HG03196 (cell line): ENCODE data around the gene RBM8A.

Source experiments
- ATAC-seq: cut with Tn5 transposase; IDR thresholded peaks from one replicate; pipeline ENCODE4 v1.9.1; 2021; ENCODE audit not compliant: unreplicated experiment

RBM8A gene

DNA sequence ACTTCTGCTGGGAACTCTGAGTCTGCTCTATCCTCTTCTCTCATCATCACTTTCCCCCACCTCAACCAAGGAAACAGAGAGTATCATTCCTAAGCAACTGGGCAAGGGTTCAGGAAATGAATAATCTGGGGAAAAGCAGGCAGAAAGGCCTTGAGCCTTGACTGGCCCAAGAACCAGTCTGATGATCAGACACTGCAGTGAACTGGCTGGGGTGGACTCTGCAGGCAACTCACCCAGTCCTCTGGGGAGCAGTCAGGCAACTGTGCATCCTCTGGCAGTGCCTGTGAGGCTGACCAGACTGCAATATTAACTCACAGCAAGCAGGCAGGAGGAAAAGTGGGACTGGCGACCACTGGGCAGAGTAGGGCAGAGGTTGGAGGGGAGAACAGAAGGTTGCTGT lies 42.6 kb downstream of the RBM8A start:
- no peak for ATAC-seq

GRCh38 chr1:145879775-145880174 lies 47.5 kb downstream of the RBM8A start:
- ATAC-seq, result no peak

GRCh38 chr1:145878724-145879123 lies 48.6 kb downstream of the RBM8A start:
- no peak for ATAC-seq

DNA sequence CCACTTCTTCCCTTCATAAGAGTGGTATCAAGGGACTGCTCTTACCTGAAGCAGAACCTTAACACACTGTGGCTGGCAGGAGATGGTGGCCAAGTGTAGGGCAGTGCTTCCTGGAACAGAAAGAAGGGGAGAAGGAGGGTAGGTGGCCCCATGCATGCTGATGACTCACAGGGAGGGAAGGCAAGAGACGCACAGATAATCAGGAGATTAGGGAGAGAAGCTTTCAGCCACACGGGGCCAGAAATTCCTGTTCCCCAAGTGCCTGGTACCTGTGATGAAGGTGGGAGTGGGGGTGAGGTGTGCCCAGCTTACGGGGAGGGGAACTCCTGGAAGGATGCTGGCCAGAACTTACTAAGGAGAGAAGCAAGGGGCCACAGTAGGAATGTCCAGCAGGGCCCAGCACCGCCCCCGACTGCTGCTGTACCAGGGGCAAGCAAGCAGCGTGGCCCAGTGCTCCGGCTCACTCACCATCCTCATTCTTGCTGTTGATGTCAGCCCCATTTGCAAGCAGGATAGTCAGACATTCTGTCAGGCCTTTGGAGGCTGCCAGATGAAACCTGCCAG lies 49.3 kb downstream of the RBM8A start:
- no peak for ATAC-seq

GRCh38 chr1:145874646-145875045 lies 52.6 kb downstream of the RBM8A start:
- no peak for ATAC-seq

DNA sequence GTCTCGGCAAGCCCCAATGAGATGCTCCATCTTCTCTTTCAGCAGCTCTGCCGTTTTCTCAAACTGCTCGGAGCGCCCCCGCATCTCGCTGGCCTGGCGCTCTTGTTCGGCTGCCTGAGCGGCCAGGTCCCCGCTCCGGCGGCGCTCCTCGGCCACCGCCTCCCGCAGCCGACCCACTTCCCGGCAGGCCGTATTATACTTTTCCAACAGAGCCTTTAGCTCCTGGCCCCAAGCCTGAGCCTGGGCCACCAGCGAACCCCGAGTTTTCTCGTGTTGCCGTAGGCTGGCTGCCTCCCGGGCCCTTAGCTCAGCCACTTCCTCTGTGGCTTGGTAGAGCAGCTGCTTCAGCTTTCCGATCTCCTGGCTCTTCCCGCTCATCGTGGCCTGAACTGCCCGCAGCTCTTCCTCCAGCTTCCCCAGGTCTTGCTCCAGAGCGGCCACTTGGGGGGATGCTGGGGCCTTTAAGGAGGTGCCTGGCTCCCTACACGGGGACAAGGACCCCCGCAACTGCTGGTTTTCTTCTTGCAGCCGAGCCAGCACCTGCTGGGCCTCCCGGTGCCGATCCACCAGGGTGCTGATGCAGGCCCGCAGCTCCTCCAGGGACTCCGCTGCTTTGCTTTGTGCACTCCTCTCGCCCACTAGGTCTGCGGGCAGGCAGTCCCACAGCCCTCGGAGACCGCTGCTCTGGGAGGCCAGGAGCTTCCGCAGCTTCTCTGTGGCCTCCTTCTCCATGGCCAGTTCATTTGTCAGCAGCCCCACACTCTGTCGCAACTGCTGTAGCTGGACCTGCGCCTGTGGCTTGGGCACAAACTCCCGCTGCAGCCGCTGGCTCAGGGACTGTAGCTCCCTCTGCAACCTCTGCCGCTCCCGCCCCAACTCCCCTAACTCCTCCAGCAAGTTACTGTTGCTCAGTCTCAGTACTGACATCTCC lies 55.0 kb downstream of the RBM8A start:
- no peak for ATAC-seq
